Left ventricle myocardium inferior (tissue), 1 donor: ENCODE results near the gene TSPAN7. TPM values are rescaled to one million over a fixed set of nuclear protein-coding genes. Genes with fewer than 3 reads are reported as not detected.

Experiments used
- DNase-seq: peaks from one replicate; pipeline ENCODE4 v3.0.0-alpha.2; 2020
- H3K27ac ChIP-seq: fragments of 200-600 bp; replicated peaks from 2 replicates; pipeline ENCODE4 v1.8.0; 2021
- H3K27me3 ChIP-seq: fragments of 200-600 bp; 2 replicates; pipeline ENCODE4 v1.8.0; 2021; ENCODE audit warnings: low read depth
- H3K36me3 ChIP-seq: fragments of 200-600 bp; 2 replicates; pipeline ENCODE4 v1.8.0; 2021
- H3K4me1 ChIP-seq: fragments of 200-600 bp; 2 replicates; pipeline ENCODE4 v1.8.0; 2021
- H3K4me3 ChIP-seq: fragments of 200-600 bp; 2 replicates; pipeline ENCODE4 v1.8.0; 2021; ENCODE audit warnings: mild to moderate bottlenecking, moderate library complexity
- H3K9me3 ChIP-seq: fragments of 200-600 bp; replicated peaks from 2 replicates; pipeline ENCODE4 v1.8.0; 2021
- CTCF ChIP-seq: fragments of 200-600 bp; IDR thresholded peaks from 2 replicates; pipeline ENCODE4 v1.8.0; 2021; ENCODE audit warnings: antibody characterized with exemption, mild to moderate bottlenecking, borderline replicate concordance
- intact Hi-C: fragments of 100-400 bp; cut with micrococcal nuclease; formaldehyde crosslinking; loops from one replicate; pipeline ENCODE4 v1.11.0; 2022
- total RNA-seq: library from RNA; stranded (reverse); fragmentation: NEBNext Ultra II Directional; extraction: Animal tissue kit (Norgen Biotek cat#: 25700); gene quantifications from one replicate; pipeline ENCODE4 v1.2.1, GENCODE V29; 2021
- donor health status: DM: no; HTN: yes; CAD: no; lungs with severe emphysema.

The TSPAN7 gene
- total RNA-seq, 1 donor from 2014 or later: 14.8 TPM

DNA sequence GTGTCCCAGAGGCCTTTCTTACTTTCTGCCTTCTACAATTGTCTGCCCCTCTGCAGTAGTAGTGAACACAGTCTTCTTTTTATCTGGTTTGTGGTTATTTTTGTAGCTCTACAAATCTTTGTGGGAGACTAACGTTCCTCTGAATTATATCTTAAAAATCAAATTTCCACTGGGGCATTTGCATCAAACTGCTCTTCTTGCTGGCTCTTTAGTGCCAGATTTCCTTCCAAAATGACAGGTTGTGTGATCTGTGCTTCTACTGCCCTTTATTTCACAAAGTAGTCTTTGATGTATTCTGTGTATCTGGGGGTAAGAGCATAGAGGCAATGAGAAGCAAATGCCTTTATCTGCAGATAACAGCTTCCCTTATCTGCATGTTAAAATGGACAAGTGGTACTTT is 34.5 kb downstream of the TSPAN7 start:
- no peak overlapping the region for H3K4me3 ChIP-seq
- no peaks in the 10 kb centered on the region for H3K27me3 ChIP-seq
- H3K9me3 ChIP-seq: peaks cover 10% of the 10 kb centered on the region
- TF ChIP-seq CTCF: no peak
- H3K4me1 ChIP-seq: peaks cover 12% of the 10 kb centered on the region
- DNase-seq: no peak
- no peaks in the 10 kb centered on the region for H3K36me3 ChIP-seq
- no peak overlapping the region for H3K27ac ChIP-seq
- intact Hi-C loops: no loop called here

GRCh38 chrX:38596939-38597338 is 35.6 kb downstream of the TSPAN7 start:
- H3K36me3 ChIP-seq: no peaks in the 10 kb centered on the region
- no peak for TF ChIP-seq CTCF
- intact Hi-C loops: no loop called here
- peaks cover 7% of the 10 kb centered on the region for H3K9me3 ChIP-seq
- no peak for DNase-seq
- H3K27me3 ChIP-seq: no peaks in the 10 kb centered on the region
- peaks cover 13% of the 10 kb centered on the region for H3K4me1 ChIP-seq
- H3K4me3 ChIP-seq: no peak overlapping the region
- no peak overlapping the region for H3K27ac ChIP-seq

DNA sequence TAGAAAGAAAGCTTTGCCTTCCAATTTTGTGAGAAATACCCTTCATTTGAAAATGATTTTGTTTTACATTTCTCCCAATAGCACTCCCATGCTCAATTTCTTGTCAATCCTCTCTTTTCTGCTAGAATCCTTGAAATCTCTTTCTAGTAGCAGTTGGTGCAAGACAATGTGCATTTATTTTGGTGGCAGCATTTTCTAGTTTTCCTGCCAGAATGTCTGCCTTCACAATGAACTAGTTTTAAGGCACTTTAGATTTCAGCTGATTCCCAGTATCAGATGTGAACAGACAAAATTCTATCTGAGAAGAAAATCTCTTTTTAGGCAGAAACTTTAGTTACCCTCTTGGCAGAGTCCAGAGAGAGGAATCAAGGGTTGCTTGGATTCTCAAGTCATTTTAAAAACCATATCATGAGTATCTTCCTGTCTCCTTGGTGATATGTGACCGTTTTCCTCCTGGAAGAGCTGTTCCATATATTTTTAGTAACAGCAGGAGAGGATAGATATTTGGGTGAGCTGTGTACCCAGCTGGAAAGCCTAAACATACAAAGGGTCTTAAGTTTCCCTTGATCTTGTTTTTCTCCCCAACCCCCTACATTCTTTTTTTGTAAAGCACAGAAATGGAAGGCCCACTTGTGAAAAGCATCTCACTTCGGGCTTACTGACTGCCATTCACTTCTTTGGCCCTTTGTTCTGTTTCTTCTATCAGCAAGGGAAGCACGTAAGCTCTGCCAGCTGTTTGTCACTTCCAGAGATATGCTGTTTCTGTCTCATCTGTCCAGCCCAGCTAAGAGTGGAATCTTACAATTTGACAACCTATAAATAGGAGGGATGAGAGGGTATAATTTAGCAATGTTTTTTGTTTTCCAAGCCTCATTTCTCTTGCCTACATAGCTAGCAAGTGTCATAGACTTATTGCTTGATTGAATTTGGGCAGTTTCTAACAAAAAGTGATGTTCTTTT is 38.7 kb downstream of the TSPAN7 start:
- intact Hi-C loops: no loop called here
- Histone ChIP-seq H3K9me3 (no peaks in the 10 kb centered on the region), H3K27me3 (no peaks in the 10 kb centered on the region), H3K4me3 (no peak overlapping the region), H3K4me1 (peaks cover 13% of the 10 kb centered on the region), H3K36me3 (no peaks in the 10 kb centered on the region), H3K27ac (no peak overlapping the region)
- DNase-seq: no peak
- TF ChIP-seq CTCF: no peak

GRCh38 chrX:38601866-38602265 is 40.5 kb downstream of the TSPAN7 start:
- DNase-seq: no peak
- Histone ChIP-seq H3K4me1 (peaks cover 13% of the 10 kb centered on the region), H3K4me3 (no peak overlapping the region), H3K27ac (no peak overlapping the region), H3K36me3 (no peaks in the 10 kb centered on the region), H3K9me3 (no peaks in the 10 kb centered on the region), H3K27me3 (no peaks in the 10 kb centered on the region)
- no peak for TF ChIP-seq CTCF
- intact Hi-C loops: no loop called here

- no peaks in the 10 kb centered on the region for H3K27me3 ChIP-seq
- no peaks in the 10 kb centered on the region for H3K36me3 ChIP-seq
- no peak overlapping the region for H3K4me3 ChIP-seq
- DNase-seq: no peak
- H3K4me1 ChIP-seq: no peaks in the 10 kb centered on the region
- H3K9me3 ChIP-seq: no peaks in the 10 kb centered on the region
- intact Hi-C loops: no loop called here
- TF ChIP-seq CTCF: no peak
- H3K27ac ChIP-seq: no peak overlapping the region
Observed at GRCh38 chrX:38606821-38607220, 45.5 kb downstream of the TSPAN7 start.
